Kidney tubule cell (primary cell): ENCODE measurements around the gene CGN.
A peak's percentile ranks its signal among the peaks of the same experiment; 100 is the strongest.

Experiments used
- DNase-seq: peaks from one replicate; pipeline ENCODE4 v3.0.0-alpha.2; 2018; ENCODE audit warnings: low spot score

CGN gene

DNA sequence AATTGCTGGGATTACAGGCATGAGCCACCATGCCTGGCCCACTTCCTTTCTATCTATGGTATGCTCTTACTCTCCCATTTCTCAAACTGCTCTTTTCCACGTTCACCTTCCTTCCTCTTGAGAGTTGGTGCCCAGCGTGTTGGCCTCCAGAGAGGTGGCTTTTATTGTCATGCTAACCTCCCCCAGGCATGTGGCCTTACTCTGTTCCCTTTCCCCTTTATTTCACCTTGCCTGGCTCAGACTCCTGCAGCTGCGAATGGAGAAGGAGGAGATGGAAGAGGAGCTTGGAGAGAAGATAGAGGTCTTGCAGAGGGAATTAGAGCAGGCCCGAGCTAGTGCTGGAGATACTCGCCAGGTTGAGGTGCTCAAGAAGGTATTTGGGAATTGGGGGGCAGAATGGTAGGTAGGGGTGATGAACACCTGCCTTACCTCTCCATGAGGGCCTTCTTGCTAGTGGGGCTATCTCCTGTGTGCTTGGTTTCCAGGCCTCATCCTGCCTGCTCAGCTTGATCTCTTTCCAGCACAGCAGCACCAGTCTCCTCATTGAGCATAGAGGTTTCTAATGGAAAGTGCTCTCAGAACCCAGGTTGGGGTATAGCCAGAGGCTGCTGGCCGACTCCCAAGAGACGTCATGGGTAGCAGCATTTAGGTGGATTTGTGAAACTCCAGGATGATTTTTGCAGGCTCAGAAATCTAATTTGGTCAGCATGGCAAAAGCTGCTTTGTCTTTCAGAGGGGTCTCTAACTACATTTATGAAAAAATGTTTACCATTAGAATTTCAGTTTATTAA is 15.7 kb downstream of the CGN start:
- no peak for DNase-seq

- DNase-seq, result no peak
These were observed 18.1 kb downstream of the CGN start for GRCh38 chr1:151529211-151529702.

DNA sequence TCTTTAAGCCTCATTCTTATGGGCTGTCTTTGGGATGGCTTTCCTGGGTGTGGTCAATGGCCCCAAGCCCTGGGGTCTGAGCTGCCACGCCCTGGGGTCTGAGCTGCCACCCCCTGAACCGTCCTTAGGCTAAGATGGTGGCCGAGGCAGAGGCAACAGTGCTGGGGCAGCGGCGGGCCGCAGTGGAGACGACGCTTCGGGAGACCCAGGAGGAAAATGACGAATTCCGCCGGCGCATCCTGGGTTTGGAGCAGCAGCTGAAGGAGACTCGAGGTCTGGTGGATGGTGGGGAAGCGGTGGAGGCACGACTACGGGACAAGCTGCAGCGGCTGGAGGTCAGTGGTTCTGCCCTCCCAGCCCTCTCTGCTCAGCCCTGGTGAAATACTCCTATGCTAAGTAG is 18.6 kb downstream of the CGN start:
- no peak for DNase-seq

- no peak for DNase-seq
These were observed 19.3 kb downstream of the CGN start for GRCh38 chr1:151530461-151530860.

DNA sequence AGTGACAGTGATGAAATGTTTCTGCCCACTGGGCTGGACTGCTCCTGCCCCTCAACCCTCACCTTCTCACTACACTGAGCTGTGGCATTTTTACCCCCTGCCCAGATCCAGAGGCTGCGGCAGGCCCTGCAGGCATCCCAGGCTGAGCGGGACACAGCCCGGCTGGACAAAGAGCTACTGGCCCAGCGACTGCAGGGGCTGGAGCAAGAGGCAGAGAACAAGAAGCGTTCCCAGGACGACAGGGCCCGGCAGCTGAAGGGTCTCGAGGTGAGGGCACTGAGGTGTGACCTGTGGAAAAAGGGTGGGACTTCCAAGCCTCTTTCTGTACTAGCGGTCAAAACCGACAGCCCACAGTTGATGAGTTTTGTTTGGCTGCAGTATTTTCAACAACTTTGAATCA is 22.7 kb downstream of the CGN start:
- no peak for DNase-seq

GRCh38 chr1:151534662-151535278 is 23.6 kb downstream of the CGN start:
- DNase-seq, result peak; percentile 72

DNA sequence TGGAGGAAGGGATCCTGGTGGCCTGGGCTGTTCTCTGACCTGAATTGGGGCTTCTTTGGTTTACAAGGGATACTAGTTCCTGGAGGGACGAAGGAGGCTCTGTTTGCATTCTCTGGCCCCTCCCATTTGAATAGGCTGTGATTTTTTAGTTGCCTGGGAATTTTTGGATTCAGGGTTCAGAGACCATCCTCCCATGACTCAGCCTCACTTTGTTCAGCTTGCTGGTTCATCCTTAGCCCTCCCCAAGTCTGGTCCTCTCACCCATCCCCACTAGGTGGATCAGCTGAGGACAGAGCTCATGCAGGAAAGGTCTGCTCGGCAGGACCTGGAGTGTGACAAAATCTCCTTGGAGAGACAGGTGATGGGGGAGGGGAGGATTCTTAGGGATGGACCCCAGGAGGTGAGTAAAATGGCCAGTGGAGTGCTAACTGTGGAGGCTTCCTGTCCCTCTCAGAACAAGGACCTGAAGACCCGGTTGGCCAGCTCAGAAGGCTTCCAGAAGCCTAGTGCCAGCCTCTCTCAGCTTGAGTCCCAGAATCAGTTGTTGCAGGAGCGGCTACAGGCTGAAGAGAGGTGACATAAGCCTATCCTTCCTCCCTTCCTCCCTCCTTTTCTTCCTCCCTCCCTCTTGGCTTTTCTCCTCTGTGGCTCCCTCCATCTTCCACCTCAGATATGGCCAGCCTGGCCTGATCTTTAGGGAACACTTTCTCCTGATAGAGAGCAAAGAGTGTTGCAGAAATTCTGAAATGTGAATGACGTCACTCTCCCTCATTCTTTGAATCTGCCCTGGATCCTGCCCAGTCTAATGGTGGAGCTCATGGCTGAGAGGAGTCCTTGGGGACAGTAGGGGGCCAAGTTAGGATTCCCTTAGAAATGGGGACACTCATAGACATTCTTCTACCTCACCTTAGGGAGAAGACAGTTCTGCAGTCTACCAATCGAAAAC is 24.4 kb downstream of the CGN start:
- peak; percentile 39 for DNase-seq

GRCh38 chr1:151536499-151536898 is 25.3 kb downstream of the CGN start:
- DNase-seq, result no peak

DNA sequence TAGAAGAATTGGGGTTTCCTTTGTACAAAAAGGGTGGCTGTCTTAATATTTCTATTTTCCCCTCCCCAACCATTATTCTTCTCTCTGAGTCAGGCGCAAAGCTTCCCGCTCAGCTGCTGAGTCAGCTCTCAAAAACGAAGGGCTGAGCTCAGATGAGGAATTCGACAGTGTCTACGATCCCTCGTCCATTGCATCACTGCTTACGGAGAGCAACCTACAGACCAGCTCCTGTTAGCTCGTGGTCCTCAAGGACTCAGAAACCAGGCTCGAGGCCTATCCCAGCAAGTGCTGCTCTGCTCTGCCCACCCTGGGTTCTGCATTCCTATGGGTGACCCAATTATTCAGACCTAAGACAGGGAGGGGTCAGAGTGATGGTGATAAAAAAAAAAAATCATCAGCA is 25.9 kb downstream of the CGN start:
- peak; percentile 86 for DNase-seq

- peak; percentile 100 for DNase-seq
These were observed 28.3 kb downstream of the CGN start for GRCh38 chr1:151539321-151540020.

DNA sequence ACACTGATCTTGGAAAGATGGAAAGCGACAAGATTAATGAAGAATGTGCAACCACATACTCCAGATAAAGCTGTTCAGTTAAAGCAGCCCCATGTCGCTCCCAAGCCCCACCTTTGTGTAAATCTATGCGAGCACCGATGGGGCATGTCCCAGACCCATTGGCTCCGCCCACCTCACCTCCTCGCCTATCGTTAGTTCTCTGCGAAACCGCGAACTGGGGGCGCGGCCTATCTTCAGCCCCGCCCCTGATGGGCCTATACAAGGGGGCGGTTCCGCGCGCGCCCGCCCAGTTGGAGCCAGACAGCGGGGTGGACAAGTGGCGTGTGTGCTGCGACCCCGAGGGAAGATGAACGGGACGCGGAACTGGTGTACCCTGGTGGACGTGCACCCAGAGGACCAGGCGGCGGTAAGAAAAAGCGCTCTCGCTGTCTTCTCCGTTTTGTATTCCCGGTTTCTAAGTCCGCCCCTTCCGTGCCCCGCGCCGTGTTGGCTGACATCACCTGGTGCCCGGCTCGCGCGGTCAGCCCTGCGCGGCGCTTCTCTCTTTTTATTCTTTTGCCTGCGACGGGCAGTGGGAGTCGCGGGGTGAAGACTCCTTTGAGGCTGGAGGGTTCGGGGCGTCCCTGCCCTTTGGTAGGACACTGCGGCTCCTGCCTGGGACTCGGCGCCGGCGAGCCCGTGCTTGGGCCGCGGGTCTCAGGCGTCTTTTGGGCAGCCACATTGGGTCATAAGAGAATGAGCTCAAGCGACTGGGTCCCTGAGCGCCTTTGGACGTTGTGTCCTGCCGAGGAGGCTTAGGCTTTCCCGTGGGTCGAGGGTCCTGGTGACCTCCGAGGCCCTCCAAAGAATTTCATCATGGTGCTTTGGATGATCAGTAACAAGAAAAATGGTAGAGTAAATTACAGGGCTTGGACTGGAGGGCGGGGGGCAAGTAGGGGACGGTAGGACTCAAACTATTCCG is 29.1 kb downstream of the CGN start, which contains the start of gene TUFT1:
Gene TUFT1, plus strand, starts transcription at position 289 of the 961 bp plus-strand sequence. Its CDS starts 58 bp downstream, at position 347.
- peak; percentile 94 for DNase-seq

- peak; percentile 48 for DNase-seq
These were observed 29.8 kb downstream of the CGN start for GRCh38 chr1:151540982-151541377.

DNA sequence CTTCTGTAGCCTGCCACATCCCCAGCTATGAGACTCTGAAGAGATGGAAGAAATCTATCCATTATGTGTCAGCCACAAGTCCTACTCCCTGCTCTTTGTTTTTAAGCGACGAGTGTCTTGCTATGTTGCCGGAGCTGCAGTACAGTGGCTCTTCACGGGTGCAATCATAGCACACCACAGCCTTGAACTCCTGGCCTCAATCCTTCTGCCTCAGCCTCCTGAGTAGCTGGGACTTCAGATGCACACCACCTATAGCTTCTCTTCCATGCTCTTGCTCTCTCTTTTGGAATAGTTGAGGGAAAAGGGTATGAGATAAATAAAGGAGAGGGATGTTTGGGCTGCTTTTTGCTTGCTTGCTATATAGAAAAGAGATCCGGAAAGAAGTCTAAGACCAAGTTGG is 30.6 kb downstream of the CGN start:
- peak; percentile 30 for DNase-seq

GRCh38 chr1:151542710-151543129 is 31.5 kb downstream of the CGN start:
- DNase-seq, result peak; percentile 95

DNA sequence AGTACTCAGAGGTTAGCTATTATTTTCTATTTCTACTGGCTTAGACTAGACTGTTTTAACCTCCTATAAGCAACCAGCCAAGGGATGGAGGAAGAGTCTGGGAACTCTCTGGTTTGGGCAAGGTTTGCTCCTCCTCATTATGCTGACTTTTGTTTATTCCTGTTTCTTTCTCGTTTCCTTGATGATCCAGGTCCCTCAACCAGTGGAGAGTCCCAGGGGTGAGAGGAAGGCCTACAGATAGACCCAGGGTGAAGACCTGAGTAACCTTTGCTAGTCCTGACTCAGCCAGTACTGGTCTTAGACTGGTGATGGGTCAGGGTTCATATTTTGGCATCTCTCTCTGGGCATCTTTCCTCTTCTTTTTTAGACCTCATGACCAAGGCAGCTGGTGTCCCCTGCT is 34.4 kb downstream of the CGN start:
- peak; percentile 46 for DNase-seq

DNA sequence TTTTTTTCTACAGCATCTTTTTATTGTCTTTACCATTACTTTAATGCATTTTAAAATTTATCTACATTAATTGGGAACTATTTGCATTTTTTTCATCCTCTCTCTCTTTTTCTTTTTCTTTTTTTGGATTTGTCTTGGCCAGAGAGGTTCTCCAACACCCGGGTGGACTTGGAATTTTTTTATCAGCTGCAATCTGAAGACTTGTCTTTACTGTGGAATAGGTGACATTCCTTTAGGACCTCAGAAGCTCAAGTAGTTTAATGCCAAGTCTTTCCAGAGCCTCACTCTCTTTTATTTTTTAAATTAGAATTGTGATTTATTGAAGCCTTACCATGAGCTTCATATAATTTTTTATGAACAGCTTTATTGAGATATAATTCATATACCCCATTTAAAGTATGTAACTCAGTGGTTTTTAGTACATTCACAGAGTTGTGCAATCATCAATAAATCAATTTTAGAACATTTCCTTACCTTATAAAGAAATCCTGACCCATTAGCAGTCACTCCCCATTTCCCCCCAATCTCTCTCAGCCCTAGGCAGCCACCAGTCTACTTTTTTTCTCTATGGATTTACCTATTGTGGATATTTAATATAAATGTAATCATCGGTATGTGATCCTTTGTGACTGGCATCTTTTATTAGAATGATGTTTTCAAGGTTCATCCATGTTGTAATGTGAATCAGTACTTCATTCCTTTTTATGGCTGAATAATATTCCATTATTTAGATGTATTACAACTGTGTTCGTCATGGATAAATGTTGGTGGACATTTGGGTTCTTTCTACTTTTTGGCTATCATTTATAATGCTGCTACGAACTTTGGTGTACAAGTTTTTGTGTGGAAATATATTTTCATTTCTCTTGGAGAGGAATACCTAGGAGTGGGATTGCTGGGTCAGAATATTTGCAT is 35.1 kb downstream of the CGN start:
- DNase-seq, result no peak

DNA sequence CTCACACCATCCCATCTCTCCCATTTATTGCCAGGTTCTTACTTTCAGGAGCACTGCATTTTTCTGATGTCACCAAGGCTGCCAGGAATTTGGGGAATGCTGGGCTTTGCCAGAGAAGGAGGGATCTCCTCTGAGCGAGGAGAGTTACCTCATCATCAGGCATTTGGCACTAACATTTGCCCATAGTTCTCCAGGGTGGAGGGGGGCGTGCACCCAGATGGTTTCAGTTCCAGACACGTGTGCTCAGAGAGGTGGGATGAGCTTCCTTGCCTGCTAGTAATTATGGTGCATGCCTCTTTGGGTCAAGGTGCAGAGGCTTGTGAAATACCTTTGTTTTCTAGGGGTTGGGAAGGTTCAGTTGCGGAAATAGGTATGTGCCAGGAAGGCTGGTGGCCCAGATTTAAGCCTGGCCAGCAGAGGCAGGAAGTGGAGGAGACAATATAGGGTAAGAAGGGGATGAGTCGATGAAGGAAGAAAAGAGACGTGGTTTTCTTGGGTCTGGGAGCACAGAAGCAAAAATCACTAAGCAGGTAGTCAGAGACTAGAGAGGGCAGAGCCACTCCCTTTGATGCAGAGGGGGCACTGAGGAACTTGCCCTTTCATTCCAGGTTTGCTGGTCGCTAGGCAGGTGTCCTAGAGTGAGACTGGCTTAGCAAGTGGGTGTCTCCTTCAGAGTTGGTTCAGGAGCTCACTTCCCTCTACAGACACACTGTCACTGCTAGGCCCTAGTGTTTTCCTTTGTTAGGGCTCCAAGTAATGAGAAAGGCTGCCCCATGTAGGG is 36.1 kb downstream of the CGN start:
- peak; percentile 99 for DNase-seq

DNA sequence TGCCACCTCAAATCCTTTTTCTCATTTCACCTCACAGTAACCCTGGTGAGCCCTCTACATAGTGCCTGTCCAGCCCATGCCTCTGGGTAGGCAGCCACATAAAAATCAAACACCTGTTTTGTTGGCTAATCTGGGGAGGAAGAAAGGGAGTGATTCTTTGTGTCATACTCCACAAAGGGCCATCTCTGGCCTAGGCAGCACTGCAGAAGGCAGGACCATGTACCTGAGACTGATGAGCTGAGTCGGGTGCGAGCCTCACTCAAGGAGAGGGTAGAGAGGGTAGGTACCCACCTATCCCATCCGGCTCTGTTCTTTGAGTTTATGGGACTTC is 36.7 kb downstream of the CGN start:
- no peak for DNase-seq

GRCh38 chr1:151549199-151549598 is 38.0 kb downstream of the CGN start:
- DNase-seq, result no peak
